HEK293 (cell line): Measurements from ENCODE around the gene TEX50.

Experiments used
- CTCF ChIA-PET: fragments of 350-600 bp; formaldehyde crosslinking; extraction: SDS; loops from one replicate; lab custom pipeline; 2021; ENCODE audit warnings: antibody characterized with exemption; lab: Yijun Ruan, JAX
- POLR2A ChIA-PET: fragments of 300-600 bp; formaldehyde crosslinking; extraction: SDS; loops from one replicate; lab custom pipeline; 2020; ENCODE audit warnings: antibody characterized with exemption, inconsistent platforms; lab: Yijun Ruan, JAX
- H3K27ac ChIP-seq: fragments of 200-500 bp; sonication (Bioruptor generic); 2 replicates; pipeline ENCODE4 v1.5.1; 2014; ENCODE audit warnings: low read depth, low read length, control low read depth, inconsistent platforms; ENCODE audit errors: extremely low read depth
- H3K36me3 ChIP-seq, 2 experiments: fragments of 200-500 bp in 1 of 2; sonication (Bioruptor generic) in 1 of 2; 1 replicate in 1 of 2; 2 replicates in 1 of 2; pipeline ENCODE4 v1.5.1; 2014 to 2017; ENCODE audit warnings: inconsistent platforms in 2 of 2, low read length in 2 of 2; ENCODE audit not compliant: control insufficient read depth in 2 of 2, insufficient read depth in 1 of 2
- H3K4me1 ChIP-seq: fragments of 200-500 bp; sonication (Bioruptor generic); 2 replicates; pipeline ENCODE4 v1.5.1; 2014; ENCODE audit warnings: mild to moderate bottlenecking, low read length, inconsistent platforms; ENCODE audit not compliant: control insufficient read depth, insufficient read depth
- H3K4me3 ChIP-seq: 2 replicates; pipeline ENCODE4 v1.5.1; 2011; ENCODE audit warnings: low read depth, mild to moderate bottlenecking, control low read depth, low read length, moderate library complexity
- H3K9me3 ChIP-seq: fragments of 200-500 bp; sonication (Bioruptor generic); 2 replicates; pipeline ENCODE4 v1.5.1; 2014; ENCODE audit warnings: low read depth, low read length, inconsistent platforms; ENCODE audit not compliant: control insufficient read depth, insufficient read depth
- KLF1 ChIP-seq: fragments of 450-650 bp; formaldehyde crosslinking; IDR thresholded peaks from 2 replicates; pipeline ENCODE4 v1.5.1; 2016; ENCODE audit warnings: missing biosample characterization, missing genetic modification characterization
- KLF8 ChIP-seq: fragments of 450-650 bp; formaldehyde crosslinking; IDR thresholded peaks from 2 replicates; pipeline ENCODE4 v1.5.1; 2016; ENCODE audit warnings: missing biosample characterization, missing genetic modification characterization
- REST ChIP-seq: fragments of 450-650 bp; formaldehyde crosslinking; IDR thresholded peaks from 2 replicates; pipeline ENCODE4 v1.5.1; 2016; ENCODE audit warnings: missing biosample characterization, missing genetic modification characterization
- SCRT1 ChIP-seq: fragments of 450-650 bp; formaldehyde crosslinking; IDR thresholded peaks from 2 replicates; pipeline ENCODE4 v1.5.1; 2016; ENCODE audit warnings: missing biosample characterization, missing genetic modification characterization, borderline replicate concordance
- TSHZ1 ChIP-seq: fragments of 450-650 bp; formaldehyde crosslinking; IDR thresholded peaks from 2 replicates; pipeline ENCODE4 v1.5.1; 2016; ENCODE audit warnings: missing biosample characterization, missing genetic modification characterization, borderline replicate concordance
- WT1 ChIP-seq: fragments of 450-650 bp; formaldehyde crosslinking; IDR thresholded peaks from 2 replicates; pipeline ENCODE4 v1.5.1; 2016; ENCODE audit warnings: missing biosample characterization, missing genetic modification characterization
- YY2 ChIP-seq: fragments of 450-650 bp; formaldehyde crosslinking; IDR thresholded peaks from 2 replicates; pipeline ENCODE4 v1.5.1; 2016; ENCODE audit warnings: missing biosample characterization, missing genetic modification characterization
- ZBTB1 ChIP-seq: fragments of 450-650 bp; formaldehyde crosslinking; IDR thresholded peaks from 2 replicates; pipeline ENCODE4 v1.5.1; 2016; ENCODE audit warnings: missing biosample characterization, missing genetic modification characterization
- ZBTB17 ChIP-seq: fragments of 450-650 bp; formaldehyde crosslinking; IDR thresholded peaks from 2 replicates; pipeline ENCODE4 v1.5.1; 2016; ENCODE audit warnings: missing biosample characterization, missing genetic modification characterization
- ZBTB20 ChIP-seq: fragments of 450-650 bp; formaldehyde crosslinking; IDR thresholded peaks from 2 replicates; pipeline ENCODE4 v1.5.1; 2016; ENCODE audit warnings: missing biosample characterization, missing genetic modification characterization
- ZFP37 ChIP-seq: fragments of 450-650 bp; formaldehyde crosslinking; IDR thresholded peaks from 2 replicates; pipeline ENCODE4 v1.5.1; 2016; ENCODE audit warnings: missing biosample characterization, missing genetic modification characterization
- ZFP41 ChIP-seq: fragments of 450-650 bp; formaldehyde crosslinking; IDR thresholded peaks from 2 replicates; pipeline ENCODE4 v1.5.1; 2016; ENCODE audit warnings: missing biosample characterization, missing genetic modification characterization, borderline replicate concordance
- ZFP69B ChIP-seq: fragments of 450-650 bp; formaldehyde crosslinking; IDR thresholded peaks from 2 replicates; pipeline ENCODE4 v1.5.1; 2016; ENCODE audit warnings: missing biosample characterization, missing genetic modification characterization
- ZNF155 ChIP-seq: fragments of 450-650 bp; formaldehyde crosslinking; IDR thresholded peaks from 2 replicates; pipeline ENCODE4 v1.5.1; 2016; ENCODE audit warnings: missing biosample characterization, missing genetic modification characterization
- ZNF169 ChIP-seq: fragments of 450-650 bp; formaldehyde crosslinking; IDR thresholded peaks from 2 replicates; pipeline ENCODE4 v1.5.1; 2016; ENCODE audit warnings: missing biosample characterization, missing genetic modification characterization
- ZNF19 ChIP-seq: fragments of 450-650 bp; formaldehyde crosslinking; IDR thresholded peaks from 2 replicates; pipeline ENCODE4; 2016; ENCODE audit warnings: missing biosample characterization, missing genetic modification characterization, low read depth
- ZNF202 ChIP-seq: fragments of 450-650 bp; formaldehyde crosslinking; IDR thresholded peaks from 2 replicates; pipeline ENCODE4 v1.5.1; 2016; ENCODE audit warnings: missing biosample characterization, missing genetic modification characterization, borderline replicate concordance
- ZNF211 ChIP-seq: fragments of 450-650 bp; formaldehyde crosslinking; IDR thresholded peaks from 2 replicates; pipeline ENCODE4 v1.5.1; 2016; ENCODE audit warnings: low read depth, missing biosample characterization, missing genetic modification characterization
- ZNF26 ChIP-seq: fragments of 450-650 bp; formaldehyde crosslinking; IDR thresholded peaks from 2 replicates; pipeline ENCODE4 v1.5.1; 2016; ENCODE audit warnings: missing biosample characterization, missing genetic modification characterization
- ZNF266 ChIP-seq: fragments of 450-650 bp; formaldehyde crosslinking; IDR thresholded peaks from 2 replicates; pipeline ENCODE4 v1.5.1; 2016; ENCODE audit warnings: missing biosample characterization, missing genetic modification characterization, low read depth
- ZNF324 ChIP-seq: fragments of 450-650 bp; formaldehyde crosslinking; IDR thresholded peaks from 2 replicates; pipeline ENCODE4 v1.5.1; 2016; ENCODE audit warnings: missing biosample characterization, missing genetic modification characterization
- ZNF341 ChIP-seq: fragments of 450-650 bp; formaldehyde crosslinking; IDR thresholded peaks from 2 replicates; pipeline ENCODE4; 2016; ENCODE audit warnings: low read depth, missing biosample characterization, missing genetic modification characterization
- ZNF624 ChIP-seq: fragments of 450-650 bp; formaldehyde crosslinking; IDR thresholded peaks from 2 replicates; pipeline ENCODE4 v1.5.1; 2017; ENCODE audit warnings: missing biosample characterization, missing genetic modification characterization
- ZNF629 ChIP-seq: fragments of 450-650 bp; formaldehyde crosslinking; IDR thresholded peaks from 2 replicates; pipeline ENCODE4 v1.5.1; 2017; ENCODE audit warnings: missing biosample characterization, missing genetic modification characterization
- ZNF677 ChIP-seq: fragments of 450-650 bp; IDR thresholded peaks from 2 replicates; pipeline ENCODE4 v1.5.0; 2018; ENCODE audit warnings: missing biosample characterization, mild to moderate bottlenecking, missing genetic modification characterization, moderate library complexity
- ZNF701 ChIP-seq: fragments of 450-650 bp; formaldehyde crosslinking; IDR thresholded peaks from 2 replicates; pipeline ENCODE4 v1.5.1; 2016; ENCODE audit warnings: missing biosample characterization, missing genetic modification characterization
- ZNF830 ChIP-seq: fragments of 450-650 bp; IDR thresholded peaks from 2 replicates; pipeline ENCODE4 v1.5.0; 2018; ENCODE audit warnings: missing biosample characterization, missing genetic modification characterization, low read depth, mild to moderate bottlenecking, moderate library complexity
- ZSCAN23 ChIP-seq: fragments of 450-650 bp; formaldehyde crosslinking; IDR thresholded peaks from 2 replicates; pipeline ENCODE4 v1.5.1; 2016; ENCODE audit warnings: missing biosample characterization, missing genetic modification characterization

The TEX50 gene

GRCh38 chr1:173648880-173649605, 13.9 kb downstream of the TEX50 start (continued):
- TF ChIP-seq ZNF830 (tag by site-specific recombination) (no peak), ZNF155 (tag by site-specific recombination) (no peak), ZBTB17 (tag by site-specific recombination) (no peak), WT1 (no peak), ZNF324 (no peak), ZNF266 (no peak), ZNF341 (tag by site-specific recombination) (no peak), ZBTB1 (tag by site-specific recombination) (no peak), YY2 (tag by site-specific recombination) (no peak), TSHZ1 (tag by site-specific recombination) (no peak), ZNF19 (no peak), KLF8 (tag by site-specific recombination) (no peak)

DNA sequence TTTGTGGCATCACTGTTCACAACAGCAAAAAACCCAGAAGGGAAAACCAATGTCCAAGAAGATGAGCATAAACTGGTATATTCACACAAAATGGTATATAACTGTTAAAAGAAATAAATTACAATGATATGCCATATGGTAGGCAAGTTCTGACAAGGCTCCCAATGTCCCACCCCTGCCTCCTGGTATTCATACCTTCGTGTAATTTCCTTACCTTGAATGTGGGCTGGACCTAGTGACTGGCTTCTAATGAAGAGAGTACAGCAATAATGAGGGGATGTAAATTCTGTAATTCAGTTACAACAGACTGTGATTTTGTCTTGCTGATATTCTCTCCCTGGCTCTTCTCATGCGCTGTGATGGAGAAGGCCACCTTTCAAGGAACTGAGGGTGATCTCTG, 25.2 kb downstream of the TEX50 start:
- Histone ChIP-seq H3K4me3 (no peak overlapping the region), H3K4me1 (no peaks in the 10 kb centered on the region), H3K9me3 (no peaks in the 10 kb centered on the region), H3K36me3 (no peaks in the 10 kb centered on the region)
- CTCF ChIA-PET: no interaction called here
- TF ChIP-seq ZNF629 (no peak), ZFP69B (tag by site-specific recombination) (no peak), ZNF624 (tag by site-specific recombination) (no peak), ZNF701 (tag by site-specific recombination) (no peak), KLF1 (tag by site-specific recombination) (no peak), ZBTB20 (tag by site-specific recombination) (no peak), ZSCAN23 (tag by site-specific recombination) (no peak), ZNF169 (no peak), ZNF26 (tag by site-specific recombination) (no peak), ZFP41 (no peak), ZFP37 (tag by site-specific recombination) (no peak), ZNF202 (tag by site-specific recombination) (no peak), ZNF211 (no peak), REST (tag by site-specific recombination) (no peak), ZNF677 (tag by site-specific recombination) (no peak), SCRT1 (no peak)
- TF ChIP-seq, all 188 proteins: peak for 0
- no peak overlapping the region for H3K27ac ChIP-seq
- POLR2A ChIA-PET: no interaction called here
